K562 (cell line): Measurements from ENCODE around the gene ABCA4. TPM values are rescaled to one million over a fixed set of nuclear protein-coding genes. Genes with fewer than 3 reads are reported as not detected.

Source experiments
- ATAC-seq: fragments of 200-7000 bp; cut with Tn5 transposase; 3 replicates; pipeline ENCODE4 v1.9.1; 2020; ENCODE audit warnings: moderate library complexity
- BruUV-seq: library from RNA; stranded (reverse); fragments of 400-500 nt; replicated peaks from 2 replicates; lab custom pipeline; 2021; lab: Mats Ljungman, UMichigan
- CTCF ChIA-PET: fragments of 300-600 bp; formaldehyde crosslinking; extraction: SDS; loops from one replicate; lab custom pipeline; 2021; ENCODE audit warnings: low intra/inter-chr PET ratio; lab: Yijun Ruan, JAX
- POLR2A ChIA-PET: fragments of 300-600, 350-650 bp; sonication (Branson Sonifier 250); formaldehyde crosslinking; extraction: SDS; loops from one replicate; lab custom pipeline; 2021; ENCODE audit warnings: antibody characterized with exemption, inconsistent platforms; lab: Yijun Ruan, JAX
- DNase-seq, 4 experiments: peaks; one replicate each; pipeline versions ENCODE4 v3.0.0 to v3.0.0-alpha.2; 2011 to 2018; ENCODE audit warnings: low spot score in 3 of 4, mixed read lengths in 3 of 4; ENCODE audit errors: extremely low read depth in 1 of 4
- FAIRE-seq: peaks from 2 replicates; lab custom pipeline; 2011; peaks lifted over from hg19 to GRCh38; lab: Jason Lieb, UNC
- H2AFZ ChIP-seq: 2 replicates; pipeline ENCODE4 v1.6.0; 2011; ENCODE audit warnings: low read depth, low read length, control low read depth, inconsistent platforms
- H3K27ac ChIP-seq: fragments of 200-600 bp; 3 replicates; pipeline ENCODE4 v1.8.0; 2011; ENCODE audit warnings: low read depth, mild to moderate bottlenecking, control low read depth, inconsistent platforms, low read length, moderate library complexity, mixed read lengths; ENCODE audit errors: extremely low read depth
- H3K27me3 ChIP-seq, 2 experiments: fragments of 300-600 bp in 1 of 2; 2 replicates in 1 of 2; 3 replicates in 1 of 2; pipeline versions ENCODE4 v1.6.0 to v1.8.0; 2011; ENCODE audit warnings: inconsistent platforms in 2 of 2, low read length in 2 of 2, mild to moderate bottlenecking in 1 of 2, mixed read lengths in 1 of 2, moderate library complexity in 1 of 2; ENCODE audit not compliant: control insufficient read depth in 2 of 2, insufficient read depth in 2 of 2
- H3K36me3 ChIP-seq: fragments of 300-600 bp; 3 replicates; pipeline ENCODE4 v1.8.0; 2011; ENCODE audit warnings: mild to moderate bottlenecking, low read length, inconsistent platforms; ENCODE audit not compliant: control insufficient read depth, insufficient read depth
- H3K4me1 ChIP-seq, 2 experiments: fragments of 200-600 bp in 1 of 2; replicated peaks in 1 of 2; 2 replicates in 1 of 2; 3 replicates in 1 of 2; pipeline versions ENCODE4 v1.5.1 to v1.8.0; 2011; ENCODE audit warnings: inconsistent platforms in 2 of 2, low read length in 2 of 2, mild to moderate bottlenecking in 1 of 2, mixed read lengths in 1 of 2, moderate library complexity in 1 of 2; ENCODE audit not compliant: control insufficient read depth in 2 of 2, insufficient read depth in 2 of 2
- H3K4me2 ChIP-seq: 2 replicates; pipeline ENCODE4 v1.6.1; 2011; ENCODE audit warnings: low read length, control low read depth, inconsistent platforms, mixed read lengths; ENCODE audit not compliant: insufficient read depth
- H3K4me3 ChIP-seq: fragments of 200-600 bp; sonication (generic), shearing (Covaris generic); 2 replicates; pipeline ENCODE4 v1.5.1; 2016; ENCODE audit warnings: control low read depth, inconsistent platforms
- H3K79me2 ChIP-seq: fragments of 200-600 bp; 3 replicates; pipeline ENCODE4 v1.8.0; 2011; ENCODE audit warnings: low read length, inconsistent platforms; ENCODE audit not compliant: control insufficient read depth, insufficient read depth
- H3K9ac ChIP-seq, 2 experiments: 2 replicates each; pipeline versions ENCODE4 v1.6.0 to v1.6.1; 2011; ENCODE audit warnings: low read depth in 2 of 2, low read length in 2 of 2, control low read depth in 1 of 2, inconsistent platforms in 1 of 2, mild to moderate bottlenecking in 1 of 2, mixed read lengths in 1 of 2; ENCODE audit not compliant: insufficient read depth in 1 of 2
- H3K9me1 ChIP-seq: one replicate; pipeline ENCODE4 v1.6.0; 2011; ENCODE audit warnings: inconsistent platforms, mild to moderate bottlenecking, low read length, moderate library complexity; ENCODE audit not compliant: control insufficient read depth, insufficient read depth
- H3K9me3 ChIP-seq: replicated peaks from 2 replicates; pipeline ENCODE4 v1.5.1; 2011; ENCODE audit warnings: low read depth, low read length, inconsistent platforms; ENCODE audit not compliant: control insufficient read depth, insufficient read depth
- H4K20me1 ChIP-seq: replicated peaks from 2 replicates; pipeline ENCODE4 v1.6.1; 2011; ENCODE audit warnings: low read length, inconsistent platforms, mixed read lengths; ENCODE audit not compliant: control insufficient read depth, insufficient read depth
- EP300 ChIP-seq: IDR thresholded peaks from 2 replicates; pipeline ENCODE4 v1.6.1; 2012; ENCODE audit warnings: low read length, improper control_type of control experiment
- EZH2 ChIP-seq: IDR thresholded peaks from 2 replicates; pipeline ENCODE4 v1.6.1; 2012; ENCODE audit warnings: low read depth, mild to moderate bottlenecking, inconsistent platforms, low read length, borderline replicate concordance
- JUND ChIP-seq, 2 experiments: IDR thresholded peaks; 2 replicates in 1 of 2; 3 replicates in 1 of 2; pipeline ENCODE4 v1.6.1; 2011; ENCODE audit warnings: borderline replicate concordance in 2 of 2, low read depth in 2 of 2, low read length in 2 of 2, improper control_type of control experiment in 1 of 2, missing biosample characterization in 1 of 2, missing genetic modification characterization in 1 of 2, missing genetic modification reagents in 1 of 2
- PRMT5 ChIP-seq: sonication (generic); formaldehyde crosslinking; IDR thresholded peaks from 2 replicates; pipeline ENCODE4 v1.5.0; 2020; ENCODE audit warnings: missing genetic modification reagents
- PURB ChIP-seq: sonication (generic); formaldehyde crosslinking; IDR thresholded peaks from 2 replicates; pipeline ENCODE4 v1.9.0; 2021; ENCODE audit warnings: low read depth, mild to moderate bottlenecking, missing genetic modification reagents
- SMC3 ChIP-seq: conservative IDR thresholded peaks from 2 replicates; pipeline ENCODE4 v1.6.1; 2011; ENCODE audit warnings: low read depth, low read length, improper control_type of control experiment; ENCODE audit not compliant: insufficient read depth
- TEAD2 ChIP-seq: fragments of 450-650 bp; IDR thresholded peaks from 2 replicates; pipeline ENCODE4 v1.6.1; 2016; ENCODE audit warnings: missing genetic modification characterization, control low read depth, missing compliant biosample characterization
- WGBS: fragments of 100-300 bp; shearing (Covaris generic); methylation state at CpG from one replicate; pipeline ENCODE4 v1.1.6; 2016; ENCODE audit warnings: low coverage, mixed read lengths; ENCODE audit not compliant: insufficient coverage; ENCODE audit errors: missing lambda C conversion rate; 5-methylcytosine and 5-hydroxymethylcytosine counted together
- in situ Hi-C: fragments of 300-500 bp; cut with MboI; formaldehyde crosslinking; loops from 4 replicates; pipeline ENCODE4 v1.15.0; 2018; ENCODE audit warnings: inconsistent platforms, mixed read lengths
- intact Hi-C: fragments of 100-400 bp; cut with micrococcal nuclease; formaldehyde crosslinking; loops from 2 replicates; pipeline ENCODE4 v1.14.2; 2022
- polyA plus RNA-seq, 8 experiments: library from polyadenylated mRNA; depleted of rRNA in 4 of 8; stranded (reverse) in 5 of 8; unstranded in 3 of 8; fragments of >200 nt; fragmentation: Nextera tagmentation in 2 of 8; fragmentation: Illumina TruSeq in 1 of 8; extraction: Ambion mirVana in 2 of 8; extraction: Trizol in 1 of 8; gene quantifications; 2 replicates each; pipeline versions ENCODE4 v1.2.1 to v1.2.3, GENCODE V29; 2011 to 2014; ENCODE audit warnings: inconsistent platforms in 1 of 8, missing spikeins in 1 of 8
- total RNA-seq, 7 experiments: library from RNA; depleted of rRNA in 6 of 7; stranded (reverse); fragments of >200 nt in 6 of 7; fragmentation: Illumina TruSeq in 2 of 7; extraction: Trizol in 2 of 7; gene quantifications; 2 replicates each; pipeline versions ENCODE4 v1.2.1 to v1.2.3, GENCODE V29; 2011 to 2021; ENCODE audit warnings: low replicate concordance in 1 of 7
- TF ChIP-seq, protein P1 (sequence below), 2 experiments: fragments of 450-650 bp in 1 of 2; sonication (generic) in 1 of 2; formaldehyde crosslinking in 1 of 2; IDR thresholded peaks in 1 of 2; conservative IDR thresholded peaks in 1 of 2; 2 replicates each; pipeline versions ENCODE4 v1.6.1 to v1.8.1; 2016 to 2023; ENCODE audit warnings: mild to moderate bottlenecking in 2 of 2, moderate library complexity in 2 of 2, inconsistent platforms in 1 of 2, missing genetic modification reagents in 1 of 2
- TF ChIP-seq, protein P2 (sequence below): sonication (generic); formaldehyde crosslinking; IDR thresholded peaks from 2 replicates; pipeline ENCODE4 v1.8.1; 2023; ENCODE audit warnings: missing genetic modification reagents, mild to moderate bottlenecking, borderline replicate concordance

ABCA4 gene
- total and polyA plus RNA-seq, 9 of the 15 experiments (the other 6 are each of a cell fraction or from before 2014, with no cell fraction given): 0.01 to 0.04 TPM; not detected in 7

GRCh38 chr1:93965888-93966287 lies 155.1 kb downstream of the ABCA4 start:
- no peak overlapping the region for H2AFZ ChIP-seq
- H4K20me1 ChIP-seq: no peaks in the 10 kb centered on the region
- no peak for TF ChIP-seq EZH2
- TF ChIP-seq, protein P1, sequence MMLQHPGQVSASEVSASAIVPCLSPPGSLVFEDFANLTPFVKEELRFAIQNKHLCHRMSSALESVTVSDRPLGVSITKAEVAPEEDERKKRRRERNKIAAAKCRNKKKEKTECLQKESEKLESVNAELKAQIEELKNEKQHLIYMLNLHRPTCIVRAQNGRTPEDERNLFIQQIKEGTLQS (IDR thresholded peaks at IDR 0.05): 0 out of 2 replicates have a peak, but pooled peaks have one; percentile 20
- TF ChIP-seq, protein P1 (CRISPR knock-in tag; conservative IDR thresholded peaks at IDR 0.05): no peak
- no peaks in the 10 kb centered on the region for H3K79me2 ChIP-seq
- no peaks in the 10 kb centered on the region for H3K4me1 ChIP-seq
- H3K27me3 ChIP-seq: peaks cover 0 to 4% of the 10 kb centered on the region in 2 experiments; a peak in 2 of 5 replicates
- no peak overlapping the region for H3K9ac ChIP-seq
- intact Hi-C loops: no loop called here
- ChIA-PET CTCF (no interaction called here), POLR2A (no interaction called here)
- FAIRE-seq (no peak), DNase-seq (no peak), ATAC-seq (no peak)
- no peak overlapping the region for H3K4me3 ChIP-seq
- H3K4me2 ChIP-seq: no peak overlapping the region
- H3K36me3 ChIP-seq: no peaks in the 10 kb centered on the region
- whole genome bisulfite sequencing: 0% methylated on average over 2 of the region's 2 CpGs
- H3K9me3 ChIP-seq: no peaks in the 10 kb centered on the region
- no peak overlapping the region for H3K27ac ChIP-seq
- BruUV-seq: no TSS peak
- in situ Hi-C loops: no loop called here
- H3K9me1 ChIP-seq: no peaks in the 10 kb centered on the region

DNA sequence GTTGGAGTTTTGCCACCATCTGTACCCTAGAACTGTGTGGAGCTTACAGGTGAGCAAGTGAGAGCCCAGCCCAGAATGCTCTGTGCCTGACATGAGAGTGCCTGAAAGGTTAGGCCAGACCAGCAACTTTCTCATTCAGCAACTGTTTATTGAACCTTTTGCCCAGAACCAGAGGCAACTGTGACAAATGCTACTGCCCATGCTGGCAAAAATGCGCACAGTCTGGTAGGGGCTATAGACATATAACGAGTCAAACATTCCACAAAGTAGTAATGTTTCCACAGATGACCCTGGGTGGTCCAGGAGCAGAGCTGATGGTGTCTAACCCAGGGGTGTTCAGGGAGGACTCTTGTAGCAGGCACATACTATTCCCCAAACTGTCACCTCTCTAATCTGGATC lies 155.7 kb downstream of the ABCA4 start:
- H3K27me3 ChIP-seq: peaks cover 0 to 4% of the 10 kb centered on the region in 2 experiments; a peak in 2 of 5 replicates
- no peak for DNase-seq
- H3K4me2 ChIP-seq: no peak overlapping the region
- no TSS peak for BruUV-seq
- no peaks in the 10 kb centered on the region for H3K9me1 ChIP-seq
- no peak overlapping the region for H3K27ac ChIP-seq
- no peaks in the 10 kb centered on the region for H3K9me3 ChIP-seq
- no peaks in the 10 kb centered on the region for H3K4me1 ChIP-seq
- POLR2A ChIA-PET: no interaction called here
- no peak overlapping the region for H3K4me3 ChIP-seq
- CTCF ChIA-PET: no interaction called here
- H3K79me2 ChIP-seq: no peaks in the 10 kb centered on the region
- intact Hi-C loops: no loop called here
- H3K36me3 ChIP-seq: no peaks in the 10 kb centered on the region
- H3K9ac ChIP-seq: no peak overlapping the region
- no peak overlapping the region for H2AFZ ChIP-seq
- no peak for ATAC-seq
- in situ Hi-C loops: no loop called here
- 0% methylated on average over 2 of the region's 2 CpGs for WGBS
- no peak for FAIRE-seq
- no peaks in the 10 kb centered on the region for H4K20me1 ChIP-seq
- TF ChIP-seq TEAD2 (no peak), EP300 (no peak), SMC3 (no peak), PRMT5 (CRISPR knock-in tag) (no peak), PURB (CRISPR knock-in tag) (no peak), JUND (IDR thresholded peaks at IDR 0.05; ENCODE audit: borderline replicate concordance, low read depth, low read length) (no peak), JUND (tag; IDR thresholded peaks at IDR 0.05; ENCODE audit: borderline replicate concordance, low read depth, low read length) (no peak)
- TF ChIP-seq, protein P2, sequence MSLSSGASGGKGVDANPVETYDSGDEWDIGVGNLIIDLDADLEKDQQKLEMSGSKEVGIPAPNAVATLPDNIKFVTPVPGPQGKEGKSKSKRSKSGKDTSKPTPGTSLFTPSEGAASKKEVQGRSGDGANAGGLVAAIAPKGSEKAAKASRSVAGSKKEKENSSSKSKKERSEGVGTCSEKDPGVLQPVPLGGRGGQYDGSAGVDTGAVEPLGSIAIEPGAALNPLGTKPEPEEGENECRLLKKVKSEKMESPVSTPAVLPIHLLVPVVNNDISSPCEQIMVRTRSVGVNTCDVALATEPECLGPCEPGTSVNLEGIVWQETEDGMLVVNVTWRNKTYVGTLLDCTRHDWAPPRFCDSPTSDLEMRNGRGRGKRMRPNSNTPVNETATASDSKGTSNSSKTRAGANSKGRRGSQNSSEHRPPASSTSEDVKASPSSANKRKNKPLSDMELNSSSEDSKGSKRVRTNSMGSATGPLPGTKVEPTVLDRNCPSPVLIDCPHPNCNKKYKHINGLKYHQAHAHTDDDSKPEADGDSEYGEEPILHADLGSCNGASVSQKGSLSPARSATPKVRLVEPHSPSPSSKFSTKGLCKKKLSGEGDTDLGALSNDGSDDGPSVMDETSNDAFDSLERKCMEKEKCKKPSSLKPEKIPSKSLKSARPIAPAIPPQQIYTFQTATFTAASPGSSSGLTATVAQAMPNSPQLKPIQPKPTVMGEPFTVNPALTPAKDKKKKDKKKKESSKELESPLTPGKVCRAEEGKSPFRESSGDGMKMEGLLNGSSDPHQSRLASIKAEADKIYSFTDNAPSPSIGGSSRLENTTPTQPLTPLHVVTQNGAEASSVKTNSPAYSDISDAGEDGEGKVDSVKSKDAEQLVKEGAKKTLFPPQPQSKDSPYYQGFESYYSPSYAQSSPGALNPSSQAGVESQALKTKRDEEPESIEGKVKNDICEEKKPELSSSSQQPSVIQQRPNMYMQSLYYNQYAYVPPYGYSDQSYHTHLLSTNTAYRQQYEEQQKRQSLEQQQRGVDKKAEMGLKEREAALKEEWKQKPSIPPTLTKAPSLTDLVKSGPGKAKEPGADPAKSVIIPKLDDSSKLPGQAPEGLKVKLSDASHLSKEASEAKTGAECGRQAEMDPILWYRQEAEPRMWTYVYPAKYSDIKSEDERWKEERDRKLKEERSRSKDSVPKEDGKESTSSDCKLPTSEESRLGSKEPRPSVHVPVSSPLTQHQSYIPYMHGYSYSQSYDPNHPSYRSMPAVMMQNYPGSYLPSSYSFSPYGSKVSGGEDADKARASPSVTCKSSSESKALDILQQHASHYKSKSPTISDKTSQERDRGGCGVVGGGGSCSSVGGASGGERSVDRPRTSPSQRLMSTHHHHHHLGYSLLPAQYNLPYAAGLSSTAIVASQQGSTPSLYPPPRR (CRISPR knock-in tag): no peak
